ENCODE results near the gene INTS11.

Gene INTS11

DNA sequence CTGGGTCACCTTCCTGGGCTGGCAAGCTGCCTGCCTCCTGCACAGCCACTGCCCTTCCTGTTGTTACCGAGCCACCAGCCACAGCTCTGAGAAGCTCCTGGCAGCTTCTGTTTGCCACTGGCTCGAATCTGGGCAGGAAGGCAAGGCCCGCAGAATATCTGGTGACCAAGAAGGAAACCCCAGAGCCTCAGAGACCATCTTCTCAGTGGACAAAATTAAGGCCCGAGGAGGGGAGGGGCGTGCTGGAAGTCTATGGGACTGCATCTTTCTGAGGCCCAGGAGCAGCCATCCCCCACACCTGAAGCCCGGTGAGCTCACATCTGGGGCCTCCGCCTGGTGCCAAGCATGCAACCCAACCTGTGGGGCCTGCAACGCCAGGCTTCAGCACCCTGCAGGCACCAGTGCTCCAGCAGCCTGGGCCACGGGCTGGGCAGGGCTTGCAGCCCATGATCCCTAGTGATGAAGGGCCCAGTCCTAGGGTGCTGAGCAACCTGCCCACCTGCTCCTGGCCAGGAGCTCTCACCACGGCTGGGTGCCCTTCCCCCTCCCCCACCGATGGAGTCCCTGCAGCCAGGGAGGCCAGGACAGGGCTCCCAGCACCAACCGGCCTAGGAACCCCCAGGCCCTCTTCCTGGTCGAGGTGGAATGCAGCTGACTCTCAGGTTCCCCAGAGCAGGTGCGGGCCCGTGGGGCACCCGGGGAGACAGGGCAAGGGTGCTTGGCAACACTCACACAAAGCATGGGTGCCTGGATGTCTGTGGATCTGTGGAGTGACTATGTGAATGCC, 1.0 kb upstream of the INTS11 start:
- peak overlapping the region; percentile 82 for H3K4me3 ChIP-seq (ENCODE audit: low read length)
- peaks cover 54% of the 10 kb centered on the region for H3K79me2 ChIP-seq (ENCODE audit: control insufficient read depth, low read length)
- no peaks in the 10 kb centered on the region for H3K27me3 ChIP-seq (ENCODE audit: control insufficient read depth, low read length)
- H3K9me3 ChIP-seq (ENCODE audit: control insufficient read depth, insufficient read depth, low read length), result peaks cover 11% of the 10 kb centered on the region
- no peak for TF ChIP-seq EZH2phosphoT487 (IDR thresholded peaks at IDR 0.05; ENCODE audit: borderline replicate concordance, low read length)
- TF ChIP-seq, protein P1, sequence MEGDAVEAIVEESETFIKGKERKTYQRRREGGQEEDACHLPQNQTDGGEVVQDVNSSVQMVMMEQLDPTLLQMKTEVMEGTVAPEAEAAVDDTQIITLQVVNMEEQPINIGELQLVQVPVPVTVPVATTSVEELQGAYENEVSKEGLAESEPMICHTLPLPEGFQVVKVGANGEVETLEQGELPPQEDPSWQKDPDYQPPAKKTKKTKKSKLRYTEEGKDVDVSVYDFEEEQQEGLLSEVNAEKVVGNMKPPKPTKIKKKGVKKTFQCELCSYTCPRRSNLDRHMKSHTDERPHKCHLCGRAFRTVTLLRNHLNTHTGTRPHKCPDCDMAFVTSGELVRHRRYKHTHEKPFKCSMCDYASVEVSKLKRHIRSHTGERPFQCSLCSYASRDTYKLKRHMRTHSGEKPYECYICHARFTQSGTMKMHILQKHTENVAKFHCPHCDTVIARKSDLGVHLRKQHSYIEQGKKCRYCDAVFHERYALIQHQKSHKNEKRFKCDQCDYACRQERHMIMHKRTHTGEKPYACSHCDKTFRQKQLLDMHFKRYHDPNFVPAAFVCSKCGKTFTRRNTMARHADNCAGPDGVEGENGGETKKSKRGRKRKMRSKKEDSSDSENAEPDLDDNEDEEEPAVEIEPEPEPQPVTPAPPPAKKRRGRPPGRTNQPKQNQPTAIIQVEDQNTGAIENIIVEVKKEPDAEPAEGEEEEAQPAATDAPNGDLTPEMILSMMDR (IDR thresholded peaks at IDR 0.05; ENCODE audit: low read depth, low read length, poor library complexity, severe bottlenecking), result no peak
- peaks cover 32% of the 10 kb centered on the region for H3K4me1 ChIP-seq (ENCODE audit: control insufficient read depth, low read length)
- peak overlapping the region; percentile 88 for H3K4me2 ChIP-seq (ENCODE audit: low read length)
- no peaks in the 10 kb centered on the region for H3F3A ChIP-seq (ENCODE audit: control insufficient read depth, insufficient read depth)
- no peaks in the 10 kb centered on the region for H3K9me2 ChIP-seq (replicated peaks; ENCODE audit: control insufficient read depth, low read length)
- peaks cover 18% of the 10 kb centered on the region for H4K20me1 ChIP-seq (ENCODE audit: control insufficient read depth, insufficient read depth, low read depth, low read length)
- peaks cover 32% of the 10 kb centered on the region; the same call in 1 of the 2 replicates for H3K36me3 ChIP-seq (ENCODE audit: control insufficient read depth, low read length)
- peak overlapping the region; percentile 10 for H3K27ac ChIP-seq (ENCODE audit: low read depth, low read length)

DNA sequence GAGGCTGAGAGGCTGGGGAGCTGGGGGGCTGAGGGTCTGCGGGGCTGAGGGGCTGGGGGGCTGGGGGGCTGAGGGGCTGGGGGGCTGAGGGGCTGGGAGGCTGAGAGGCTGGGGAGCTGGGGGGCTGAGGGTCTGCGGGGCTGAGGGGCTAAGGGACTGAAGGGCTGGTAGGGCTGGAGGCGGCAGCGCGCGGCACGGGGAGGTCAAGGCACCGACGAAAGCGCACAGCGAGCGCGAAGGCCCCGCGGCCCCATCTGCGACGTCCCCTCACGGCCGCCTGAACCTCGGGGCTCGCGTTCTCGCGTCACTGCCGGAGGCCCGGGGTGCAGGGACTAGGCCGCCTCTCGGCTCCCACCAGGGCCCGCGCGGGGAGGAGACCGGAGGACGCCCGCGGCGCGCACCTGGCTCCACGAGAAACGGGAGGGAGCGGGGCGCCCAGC, 356 bp downstream of the INTS11 start:
- Histone ChIP-seq H3K27ac (ENCODE audit: low read depth, low read length) (peak overlapping the region; percentile 34; the same call in 1 of the 2 replicates), H3K9me3 (ENCODE audit: control insufficient read depth, insufficient read depth, low read length) (no peaks in the 10 kb centered on the region), H3K27me3 (ENCODE audit: control insufficient read depth, low read length) (no peaks in the 10 kb centered on the region), H3F3A (ENCODE audit: control insufficient read depth, insufficient read depth) (no peaks in the 10 kb centered on the region), H3K4me3 (ENCODE audit: low read length) (peak overlapping the region; percentile 82), H3K36me3 (ENCODE audit: control insufficient read depth, low read length) (peaks cover 42% of the 10 kb centered on the region), H3K4me2 (ENCODE audit: low read length) (peak overlapping the region; percentile 88), H3K4me1 (ENCODE audit: control insufficient read depth, low read length) (peaks cover 26% of the 10 kb centered on the region), H3K79me2 (ENCODE audit: control insufficient read depth, low read length) (peaks cover 67% of the 10 kb centered on the region), H4K20me1 (ENCODE audit: control insufficient read depth, insufficient read depth, low read depth, low read length) (peaks cover 18% of the 10 kb centered on the region), H3K9me2 (replicated peaks; ENCODE audit: control insufficient read depth, low read length) (no peaks in the 10 kb centered on the region)
- no peak for TF ChIP-seq EZH2phosphoT487 (IDR thresholded peaks at IDR 0.05; ENCODE audit: borderline replicate concordance, low read length)
- TF ChIP-seq, protein P1 (IDR thresholded peaks at IDR 0.05; ENCODE audit: low read depth, low read length, poor library complexity, severe bottlenecking), result no peak

GRCh38 chr1:1322952-1323351, 1.5 kb downstream of the INTS11 start:
- Histone ChIP-seq H3K36me3 (ENCODE audit: control insufficient read depth, low read length) (peaks cover 48% of the 10 kb centered on the region), H3K4me2 (ENCODE audit: low read length) (peak overlapping the region; percentile 70), H3K27me3 (ENCODE audit: control insufficient read depth, low read length) (no peaks in the 10 kb centered on the region), H3F3A (ENCODE audit: control insufficient read depth, insufficient read depth) (peaks cover 6% of the 10 kb centered on the region; the same call in 1 of the 2 replicates), H3K9me3 (ENCODE audit: control insufficient read depth, insufficient read depth, low read length) (no peaks in the 10 kb centered on the region), H4K20me1 (ENCODE audit: control insufficient read depth, insufficient read depth, low read depth, low read length) (peaks cover 18% of the 10 kb centered on the region), H3K79me2 (ENCODE audit: control insufficient read depth, low read length) (peaks cover 67% of the 10 kb centered on the region), H3K27ac (ENCODE audit: low read depth, low read length) (no peak overlapping the region), H3K4me1 (ENCODE audit: control insufficient read depth, low read length) (peaks cover 26% of the 10 kb centered on the region), H3K9me2 (replicated peaks; ENCODE audit: control insufficient read depth, low read length) (no peaks in the 10 kb centered on the region), H3K4me3 (ENCODE audit: low read length) (peak overlapping the region; percentile 62)
- TF ChIP-seq, protein P1 (IDR thresholded peaks at IDR 0.05; ENCODE audit: low read depth, low read length, poor library complexity, severe bottlenecking), result no peak
- no peak for TF ChIP-seq EZH2phosphoT487 (IDR thresholded peaks at IDR 0.05; ENCODE audit: borderline replicate concordance, low read length)
